Loucy (cell line): ENCODE data around the gene PYGB.

ENCODE experiments used
- H2AFZ ChIP-seq: fragments of 200-600 bp; sonication (generic); 2 replicates; pipeline ENCODE4 v1.6.0; 2016; ENCODE audit warnings: antibody characterized with exemption, mild to moderate bottlenecking, low read length, moderate library complexity
- H3F3A ChIP-seq: fragments of 200-600 bp; 2 replicates; pipeline ENCODE4 v1.6.0; 2016; ENCODE audit warnings: antibody characterized with exemption, low read depth, mild to moderate bottlenecking
- H3K27me3 ChIP-seq: fragments of 200-600 bp; sonication (generic); 2 replicates; pipeline ENCODE4 v1.6.1; 2014; ENCODE audit warnings: low read length, mild to moderate bottlenecking; ENCODE audit not compliant: insufficient read depth, poor library complexity, severe bottlenecking
- H3K36me3 ChIP-seq: fragments of 200-600 bp; sonication (generic); 2 replicates; pipeline ENCODE4 v1.6.1; 2016; ENCODE audit warnings: low read length; ENCODE audit not compliant: insufficient read depth
- H3K4me1 ChIP-seq: fragments of 200-600 bp; sonication (generic); 2 replicates; pipeline ENCODE4 v1.5.1; 2014; ENCODE audit warnings: low read length, mild to moderate bottlenecking; ENCODE audit not compliant: insufficient read depth, poor library complexity, severe bottlenecking
- H3K4me2 ChIP-seq: fragments of 200-600 bp; sonication (generic); 2 replicates; pipeline ENCODE4 v1.6.0; 2014; ENCODE audit warnings: antibody characterized with exemption, low read length, low read depth, mild to moderate bottlenecking; ENCODE audit not compliant: poor library complexity, severe bottlenecking
- H3K4me3 ChIP-seq: fragments of 200-600 bp; sonication (generic); 2 replicates; pipeline ENCODE4 v1.5.1; 2014; ENCODE audit warnings: low read length, mild to moderate bottlenecking, mixed read lengths; ENCODE audit not compliant: poor library complexity, severe bottlenecking
- H3K79me2 ChIP-seq: fragments of 200-600 bp; sonication (generic); 2 replicates; pipeline ENCODE4 v1.6.1; 2014; ENCODE audit warnings: low read length; ENCODE audit not compliant: insufficient read depth
- H3K9ac ChIP-seq: fragments of 200-600 bp; sonication (generic); 2 replicates; pipeline ENCODE4 v1.6.0; 2014; ENCODE audit warnings: mild to moderate bottlenecking, low read depth, low read length, moderate library complexity; ENCODE audit not compliant: poor library complexity, severe bottlenecking
- H3K9me2 ChIP-seq: fragments of 200-600 bp; sonication (generic); replicated peaks from 2 replicates; pipeline ENCODE4 v1.6.1; 2016; ENCODE audit warnings: low read depth, low read length, mixed read lengths
- H3K9me3 ChIP-seq: fragments of 200-600 bp; sonication (generic); 2 replicates; pipeline ENCODE4 v1.6.1; 2014; ENCODE audit warnings: mild to moderate bottlenecking, antibody characterized with exemption, low read length, low read depth; ENCODE audit not compliant: insufficient read depth
- H4K20me1 ChIP-seq: fragments of 200-600 bp; sonication (generic); 2 replicates; pipeline ENCODE4 v1.6.0; 2014; ENCODE audit warnings: antibody characterized with exemption, low read length, mild to moderate bottlenecking; ENCODE audit not compliant: insufficient read depth, poor library complexity, severe bottlenecking
- EZH2phosphoT487 ChIP-seq: fragments of 200-600 bp; IDR thresholded peaks from 2 replicates; pipeline ENCODE4 v1.6.1; 2018; ENCODE audit warnings: antibody characterized with exemption, mild to moderate bottlenecking, moderate library complexity, borderline replicate concordance
- TF ChIP-seq, protein P1 (sequence below): fragments of 200-600 bp; sonication (generic); conservative IDR thresholded peaks from 2 replicates; pipeline ENCODE4 v1.5.1; 2014; ENCODE audit warnings: mild to moderate bottlenecking, antibody characterized with exemption, low read length

The PYGB gene

DNA sequence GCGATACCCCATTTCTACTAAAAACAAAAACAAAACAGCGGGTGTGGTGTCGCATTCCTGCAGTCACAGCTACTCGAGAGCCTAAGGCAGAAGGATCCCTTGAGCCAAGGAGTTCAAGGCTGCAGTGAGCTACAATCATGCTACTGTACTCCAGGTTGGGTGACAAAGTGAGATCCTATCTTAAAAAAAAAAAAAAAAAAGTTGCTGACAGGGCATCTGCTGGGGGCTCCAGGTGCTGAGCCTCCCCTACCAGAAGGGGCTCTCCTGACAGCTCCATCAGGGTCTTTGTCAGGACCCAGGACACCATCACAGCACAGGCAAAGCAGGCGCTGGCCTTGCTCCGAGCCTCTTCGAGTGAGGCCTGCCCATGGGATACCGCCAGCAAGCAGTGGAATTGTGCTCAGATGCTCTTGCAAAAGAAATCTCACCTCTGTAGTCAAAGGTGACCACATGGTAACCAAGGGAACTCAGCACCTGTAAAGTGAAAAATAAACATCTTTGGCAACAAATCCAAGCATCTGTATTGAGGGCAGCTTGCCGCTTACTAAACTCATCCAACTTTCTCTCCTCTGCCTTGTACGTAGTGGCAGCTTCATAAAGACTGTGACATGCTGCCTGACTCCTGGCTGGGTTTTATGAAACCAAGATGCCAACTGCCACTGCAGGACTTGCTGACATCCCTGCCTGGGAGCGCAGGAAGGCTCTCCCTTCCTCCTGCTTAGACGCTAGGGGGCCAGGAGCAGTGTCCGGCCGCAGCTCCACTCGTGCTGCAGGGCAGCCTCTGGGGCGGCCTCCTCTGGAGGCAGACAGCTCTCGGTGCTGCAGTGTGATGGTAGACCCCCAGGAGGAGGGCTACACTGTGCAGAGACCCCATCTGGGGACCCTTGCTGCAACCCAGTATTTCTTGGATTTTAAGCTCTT, 66.9 kb downstream of the PYGB start:
- Histone ChIP-seq H3K9ac (no peak overlapping the region), H3K4me2 (no peak overlapping the region), H3K36me3 (peaks cover 11% of the 10 kb centered on the region; the same call in 1 of the 2 replicates)

DNA sequence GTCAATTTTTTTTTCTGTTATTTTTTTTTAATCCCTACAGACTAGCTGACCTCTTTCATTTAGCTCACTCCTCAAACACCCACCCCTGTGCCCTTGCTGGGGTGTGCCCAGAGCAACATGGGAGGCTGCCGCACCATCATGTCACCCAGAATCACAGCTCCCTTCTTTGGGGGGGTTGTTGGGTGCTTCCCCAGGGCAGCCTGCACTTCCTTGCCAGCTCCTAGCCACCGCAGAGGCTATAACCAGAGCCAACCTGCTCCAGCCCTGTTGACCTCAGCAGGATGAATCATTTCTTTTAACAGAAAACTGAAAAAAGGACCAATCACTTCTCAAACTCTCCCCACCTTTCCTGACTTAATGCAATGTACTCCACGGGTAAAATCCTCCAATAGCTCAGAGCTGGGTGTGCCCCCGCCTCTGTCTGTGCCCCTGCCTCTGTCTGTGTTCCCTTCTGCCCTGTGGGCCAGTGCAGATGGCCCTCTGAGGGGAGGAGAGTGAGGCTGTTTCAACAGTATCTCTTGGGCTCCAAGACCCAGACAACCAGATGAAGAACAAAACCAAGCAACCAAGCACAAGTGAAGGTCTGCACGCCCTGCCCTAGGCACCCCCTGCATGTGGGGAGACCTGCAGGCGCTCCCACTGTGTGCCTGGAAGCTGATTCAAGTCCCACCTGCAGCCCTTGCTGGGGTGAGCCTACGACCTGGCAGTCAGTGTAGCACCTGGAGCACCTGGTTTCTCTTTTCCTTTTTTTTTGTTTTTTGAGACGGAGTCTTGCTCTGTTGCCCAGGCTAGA, 67.7 kb downstream of the PYGB start:
- no peak overlapping the region for H3K4me3 ChIP-seq
- H3K9ac ChIP-seq = no peak overlapping the region
- peaks cover 19% of the 10 kb centered on the region; the same call in 1 of the 2 replicates for H3K36me3 ChIP-seq
- no peak for TF ChIP-seq EZH2phosphoT487
- TF ChIP-seq, protein P1, sequence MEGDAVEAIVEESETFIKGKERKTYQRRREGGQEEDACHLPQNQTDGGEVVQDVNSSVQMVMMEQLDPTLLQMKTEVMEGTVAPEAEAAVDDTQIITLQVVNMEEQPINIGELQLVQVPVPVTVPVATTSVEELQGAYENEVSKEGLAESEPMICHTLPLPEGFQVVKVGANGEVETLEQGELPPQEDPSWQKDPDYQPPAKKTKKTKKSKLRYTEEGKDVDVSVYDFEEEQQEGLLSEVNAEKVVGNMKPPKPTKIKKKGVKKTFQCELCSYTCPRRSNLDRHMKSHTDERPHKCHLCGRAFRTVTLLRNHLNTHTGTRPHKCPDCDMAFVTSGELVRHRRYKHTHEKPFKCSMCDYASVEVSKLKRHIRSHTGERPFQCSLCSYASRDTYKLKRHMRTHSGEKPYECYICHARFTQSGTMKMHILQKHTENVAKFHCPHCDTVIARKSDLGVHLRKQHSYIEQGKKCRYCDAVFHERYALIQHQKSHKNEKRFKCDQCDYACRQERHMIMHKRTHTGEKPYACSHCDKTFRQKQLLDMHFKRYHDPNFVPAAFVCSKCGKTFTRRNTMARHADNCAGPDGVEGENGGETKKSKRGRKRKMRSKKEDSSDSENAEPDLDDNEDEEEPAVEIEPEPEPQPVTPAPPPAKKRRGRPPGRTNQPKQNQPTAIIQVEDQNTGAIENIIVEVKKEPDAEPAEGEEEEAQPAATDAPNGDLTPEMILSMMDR = no peak
- no peaks in the 10 kb centered on the region for H3K79me2 ChIP-seq
- H3F3A ChIP-seq = no peaks in the 10 kb centered on the region
- peaks cover 5% of the 10 kb centered on the region for H3K4me1 ChIP-seq
- H3K9me3 ChIP-seq = no peaks in the 10 kb centered on the region
- no peak overlapping the region for H3K4me2 ChIP-seq
- no peaks in the 10 kb centered on the region for H4K20me1 ChIP-seq
- H2AFZ ChIP-seq = no peak overlapping the region
- no peaks in the 10 kb centered on the region for H3K9me2 ChIP-seq
- no peaks in the 10 kb centered on the region for H3K27me3 ChIP-seq

More for the DNA sequence above, 66.9 kb downstream of the PYGB start:
- H2AFZ ChIP-seq = no peak overlapping the region
- H3F3A ChIP-seq = no peaks in the 10 kb centered on the region
- H3K9me2 ChIP-seq = no peaks in the 10 kb centered on the region
- no peaks in the 10 kb centered on the region for H3K27me3 ChIP-seq
- TF ChIP-seq, protein P1 = no peak
- no peak for TF ChIP-seq EZH2phosphoT487
- no peak overlapping the region for H3K4me3 ChIP-seq
- no peaks in the 10 kb centered on the region for H3K9me3 ChIP-seq
- peaks cover 9% of the 10 kb centered on the region for H3K4me1 ChIP-seq
- H3K79me2 ChIP-seq = no peaks in the 10 kb centered on the region
- no peaks in the 10 kb centered on the region for H4K20me1 ChIP-seq

DNA sequence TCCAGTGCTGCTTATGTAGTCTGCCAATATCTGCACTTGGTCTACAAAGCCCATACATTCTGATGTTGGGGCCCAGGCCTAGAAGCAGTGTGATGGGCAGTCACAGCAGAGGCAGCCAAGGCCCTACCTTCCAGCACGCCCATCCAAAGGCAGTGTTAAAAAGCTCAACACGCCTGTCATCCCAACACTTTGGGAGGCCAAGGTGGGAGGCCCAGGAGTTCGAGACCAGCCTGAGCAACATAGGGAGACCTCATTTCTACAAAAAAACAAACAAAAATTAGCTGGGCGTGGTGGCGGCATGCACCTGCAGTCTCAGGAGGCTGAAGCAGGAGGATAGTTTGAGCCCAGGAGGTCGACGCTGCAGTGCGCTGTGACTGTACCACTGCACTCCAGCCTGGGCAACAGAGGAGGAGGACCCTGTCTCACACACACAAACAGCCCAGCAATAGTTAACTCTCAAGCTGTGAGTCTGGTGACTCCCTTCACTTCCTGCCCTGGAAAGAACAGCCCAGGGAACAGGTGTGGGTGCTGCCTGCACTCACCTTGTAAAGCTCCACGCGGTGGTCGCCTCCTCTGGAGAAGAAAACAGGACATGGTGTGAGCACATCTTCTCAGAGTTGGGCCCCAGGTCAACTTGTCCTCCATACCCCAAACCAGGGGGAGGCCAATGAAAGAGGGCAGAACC, 68.8 kb downstream of the PYGB start:
- Histone ChIP-seq H3K4me2 (no peak overlapping the region), H3K9ac (no peak overlapping the region), H3K9me3 (no peaks in the 10 kb centered on the region)

More for the DNA sequence above, 68.8 kb downstream of the PYGB start:
- no peak overlapping the region for H2AFZ ChIP-seq
- H3K9me2 ChIP-seq = no peaks in the 10 kb centered on the region
- H3K36me3 ChIP-seq = peaks cover 23% of the 10 kb centered on the region; the same call in 1 of the 2 replicates
- H3K79me2 ChIP-seq = no peaks in the 10 kb centered on the region
- H4K20me1 ChIP-seq = no peaks in the 10 kb centered on the region
- peaks cover 4% of the 10 kb centered on the region for H3K4me1 ChIP-seq
- H3F3A ChIP-seq = no peaks in the 10 kb centered on the region
- H3K4me3 ChIP-seq = no peak overlapping the region
- H3K27me3 ChIP-seq = no peaks in the 10 kb centered on the region
- no peak for TF ChIP-seq EZH2phosphoT487
- TF ChIP-seq, protein P1 = no peak
